H9 (cell line): ENCODE measurements around the gene MMD. TPM values are rescaled to one million over a fixed set of nuclear protein-coding genes. Genes with fewer than 3 reads are reported as not detected.

ENCODE experiments used
- DNase-seq: peaks from one replicate; pipeline ENCODE4 v3.0.0-alpha.2; 2017
- H2AFZ ChIP-seq: one replicate; pipeline ENCODE4 v1.6.1; 2013; ENCODE audit warnings: mild to moderate bottlenecking, low read length, control low read depth, moderate library complexity
- H2AK5ac ChIP-seq: 2 replicates; pipeline ENCODE4 v1.6.1; 2013; ENCODE audit warnings: low read length, control low read depth, mixed read lengths; ENCODE audit not compliant: insufficient read length
- H2BK120ac ChIP-seq: one replicate; pipeline ENCODE4 v1.6.1; 2013; ENCODE audit warnings: low read depth, mild to moderate bottlenecking, low read length, control low read depth, inconsistent platforms; ENCODE audit not compliant: poor library complexity, severe bottlenecking
- H2BK12ac ChIP-seq: 2 replicates; pipeline ENCODE4 v1.6.1; 2013; ENCODE audit warnings: low read length, control low read depth, mixed read lengths, low read depth; ENCODE audit not compliant: insufficient read length
- H2BK15ac ChIP-seq: 2 replicates; pipeline ENCODE4 v1.6.1; 2013; ENCODE audit warnings: low read depth, low read length, control low read depth
- H2BK20ac ChIP-seq: one replicate; pipeline ENCODE4 v1.6.1; 2013; ENCODE audit warnings: low read depth, mild to moderate bottlenecking, low read length, control low read depth, inconsistent platforms; ENCODE audit not compliant: poor library complexity, severe bottlenecking
- H2BK5ac ChIP-seq: 2 replicates; pipeline ENCODE4 v1.6.1; 2013; ENCODE audit warnings: low read length, control low read depth, mixed read lengths; ENCODE audit not compliant: insufficient read length
- H3K14ac ChIP-seq: 2 replicates; pipeline ENCODE4 v1.6.1; 2013; ENCODE audit warnings: low read length, control low read depth; ENCODE audit not compliant: insufficient read depth
- H3K18ac ChIP-seq: 2 replicates; pipeline ENCODE4 v1.6.1; 2013; ENCODE audit warnings: low read depth, mild to moderate bottlenecking, mixed read lengths, low read length, control low read depth; ENCODE audit not compliant: insufficient read length
- H3K23ac ChIP-seq: 2 replicates; pipeline ENCODE4 v1.6.1; 2013; ENCODE audit warnings: low read length, control low read depth, mixed read lengths, low read depth; ENCODE audit not compliant: insufficient read length
- H3K23me2 ChIP-seq: 2 replicates; pipeline ENCODE4 v1.6.1; 2013; ENCODE audit warnings: low read depth, mild to moderate bottlenecking, mixed read lengths, low read length, control low read depth; ENCODE audit not compliant: insufficient read length, poor library complexity, severe bottlenecking
- H3K27ac ChIP-seq: 2 replicates; pipeline ENCODE4 v1.5.1; 2013; ENCODE audit warnings: low read length, control low read depth, mixed read lengths, low read depth; ENCODE audit not compliant: insufficient read length
- H3K27me3 ChIP-seq: 2 replicates; pipeline ENCODE4 v1.6.1; 2013; ENCODE audit warnings: low read length, control low read depth, inconsistent platforms; ENCODE audit not compliant: insufficient read depth
- H3K4ac ChIP-seq: 2 replicates; pipeline ENCODE4 v1.6.1; 2013; ENCODE audit warnings: low read depth, mild to moderate bottlenecking, control low read depth, inconsistent platforms, low read length, moderate library complexity
- H3K4me1 ChIP-seq: 2 replicates; pipeline ENCODE4 v1.6.1; 2013; ENCODE audit warnings: low read length, control low read depth, inconsistent platforms; ENCODE audit not compliant: insufficient read depth
- H3K4me2 ChIP-seq: 2 replicates; pipeline ENCODE4 v1.6.1; 2013; ENCODE audit warnings: low read length, control low read depth, mixed read lengths; ENCODE audit not compliant: insufficient read length, insufficient read depth
- H3K56ac ChIP-seq: 2 replicates; pipeline ENCODE4 v1.6.1; 2013; ENCODE audit warnings: low read depth, mild to moderate bottlenecking, mixed read lengths, low read length, control low read depth; ENCODE audit not compliant: insufficient read length
- H3K79me1 ChIP-seq: 2 replicates; pipeline ENCODE4 v1.6.1; 2013; ENCODE audit warnings: low read depth, mild to moderate bottlenecking, moderate library complexity, low read length, control low read depth, inconsistent platforms; ENCODE audit not compliant: insufficient read depth, poor library complexity, severe bottlenecking
- H3K79me2 ChIP-seq: 2 replicates; pipeline ENCODE4 v1.6.1; 2013; ENCODE audit warnings: low read length, control low read depth, inconsistent platforms; ENCODE audit not compliant: insufficient read depth
- H3K9ac ChIP-seq: 2 replicates; pipeline ENCODE4 v1.6.1; 2013; ENCODE audit warnings: low read length, control low read depth, mixed read lengths; ENCODE audit not compliant: insufficient read length; ENCODE audit errors: extremely low read depth
- H3K9me3 ChIP-seq: one replicate; pipeline ENCODE4 v1.6.1; 2013; ENCODE audit warnings: low read depth, low read length, inconsistent platforms; ENCODE audit not compliant: control insufficient read depth
- H3T11ph ChIP-seq: one replicate; pipeline ENCODE4 v1.6.1; 2013; ENCODE audit warnings: mild to moderate bottlenecking, low read length, control low read depth, inconsistent platforms
- H4K20me1 ChIP-seq: one replicate; pipeline ENCODE4 v1.6.1; 2013; ENCODE audit not compliant: control insufficient read depth, insufficient read length, insufficient read depth
- H4K5ac ChIP-seq: 2 replicates; pipeline ENCODE4 v1.6.1; 2013; ENCODE audit warnings: low read depth, mild to moderate bottlenecking, mixed read lengths, low read length, control low read depth; ENCODE audit not compliant: insufficient read length
- H4K8ac ChIP-seq: replicated peaks from 2 replicates; pipeline ENCODE4 v1.6.1; 2013; ENCODE audit warnings: low read length, control low read depth, mixed read lengths, low read depth; ENCODE audit not compliant: insufficient read length
- H4K91ac ChIP-seq: 2 replicates; pipeline ENCODE4 v1.6.1; 2013; ENCODE audit warnings: low read depth, mild to moderate bottlenecking, moderate library complexity, mixed read lengths, low read length, control low read depth; ENCODE audit not compliant: insufficient read length
- H3K27ac Mint-ChIP-seq, 3 experiments: 2 replicates in 2 of 3; 3 replicates in 1 of 3; pipeline ENCODE4 v1.8.0; 2020 to 2021; ENCODE audit warnings: mixed read lengths in 3 of 3, mild to moderate bottlenecking in 1 of 3, moderate library complexity in 1 of 3
- H3K27me3 Mint-ChIP-seq: 2 replicates; pipeline ENCODE4 v1.8.0; 2021; ENCODE audit warnings: low read depth, mild to moderate bottlenecking, moderate library complexity, mixed read lengths
- H3K36me3 Mint-ChIP-seq, 3 experiments: 2 replicates in 2 of 3; 3 replicates in 1 of 3; pipeline ENCODE4 v1.8.0; 2020 to 2021; ENCODE audit warnings: low read depth in 3 of 3, mixed read lengths in 3 of 3; ENCODE audit not compliant: insufficient read depth in 1 of 3
- H3K4me1 Mint-ChIP-seq, 2 experiments: 2 replicates each; pipeline ENCODE4 v1.8.0; 2020; ENCODE audit warnings: mixed read lengths in 2 of 2
- H3K4me3 Mint-ChIP-seq, 2 experiments: 2 replicates in 1 of 2; 3 replicates in 1 of 2; pipeline ENCODE4 v1.8.0; 2020 to 2021; ENCODE audit warnings: mild to moderate bottlenecking in 2 of 2, mixed read lengths in 2 of 2, moderate library complexity in 1 of 2
- H3K9me3 Mint-ChIP-seq, 2 experiments: 2 replicates in 1 of 2; 3 replicates in 1 of 2; pipeline ENCODE4 v1.8.0; 2020; ENCODE audit warnings: mild to moderate bottlenecking in 2 of 2, mixed read lengths in 2 of 2, moderate library complexity in 1 of 2
- WGBS: extraction: QIAGEN DNeasy Blood & Tissue Kit; methylation state at CpG from one replicate; pipeline ENCODE4 v1.1.7; 2013; ENCODE audit warnings: missing lambda C conversion rate, low lambda C conversion rate, mixed read lengths; ENCODE audit not compliant: insufficient read length; ENCODE audit errors: extremely low coverage; 5-methylcytosine and 5-hydroxymethylcytosine counted together
- total RNA-seq: library from RNA; stranded (reverse); gene quantifications from 2 replicates; pipeline ENCODE4 v1.2.1, GENCODE V29; 2021
- TF ChIP-seq, protein P1 (sequence below): fragments of 200-600 bp; sonication (generic); conservative IDR thresholded peaks from 3 replicates; pipeline ENCODE4 v1.8.0; 2021; ENCODE audit warnings: antibody characterized with exemption, mild to moderate bottlenecking

MMD gene
- total RNA-seq, 1 experiment from 2014 or later = 24.0 TPM

DNA sequence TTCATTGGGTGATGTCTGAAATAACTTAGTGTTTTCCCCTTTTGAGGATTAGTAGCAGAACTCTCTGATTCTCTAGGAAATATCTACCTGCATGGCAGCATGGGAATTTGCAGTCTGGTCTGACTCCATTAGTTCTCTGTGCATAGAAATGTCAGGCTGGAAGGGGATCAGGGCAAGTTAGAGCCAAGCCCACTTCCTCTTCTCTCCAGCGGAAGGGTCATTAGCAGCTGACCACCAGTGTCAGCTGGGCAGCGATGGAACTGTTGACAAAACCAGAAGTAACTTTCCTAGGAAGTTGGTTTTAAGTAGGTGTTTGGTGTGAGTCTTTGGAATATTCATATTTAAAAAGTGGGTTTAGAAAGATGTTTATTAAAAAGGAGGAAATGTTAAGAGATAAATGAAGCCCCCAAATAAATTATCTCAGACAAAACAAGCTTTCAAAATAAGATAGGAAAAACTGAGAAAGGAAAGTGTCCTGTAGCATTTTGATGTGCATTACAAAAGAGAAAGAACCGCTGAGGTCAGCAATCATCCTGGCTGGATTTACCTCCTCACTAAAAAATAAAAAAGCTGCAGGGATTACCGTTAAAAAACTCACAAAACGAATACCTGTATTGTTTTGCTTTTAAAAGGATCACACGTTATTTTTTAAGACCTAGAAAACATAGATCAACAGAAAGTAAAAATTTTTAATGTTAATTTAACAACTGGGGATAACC lies 32.4 kb upstream of the MMD start:
- Histone ChIP-seq H3K27me3 (no peaks in the 10 kb centered on the region), H3T11ph (no peak overlapping the region), H2BK20ac (no peak overlapping the region), H2AFZ (no peak overlapping the region), H3K18ac (no peak overlapping the region), H2BK12ac (no peak overlapping the region), H2BK15ac (no peak overlapping the region), H3K9ac (peak overlapping the region; percentile 1), H4K5ac (no peak overlapping the region), H3K79me2 (no peaks in the 10 kb centered on the region), H2AK5ac (no peak overlapping the region), H2BK120ac (no peak overlapping the region), H4K8ac (no peak overlapping the region), H3K14ac (no peak overlapping the region), H4K91ac (no peak overlapping the region), H3K9me3 (no peaks in the 10 kb centered on the region), H2BK5ac (no peak overlapping the region), H3K23me2 (no peaks in the 10 kb centered on the region), H3K27ac (no peak overlapping the region), H3K79me1 (no peaks in the 10 kb centered on the region), H3K4me1 (peaks cover 3% of the 10 kb centered on the region), H3K4ac (no peak overlapping the region), H3K23ac (no peak overlapping the region), H3K56ac (no peak overlapping the region), H3K4me2 (no peak overlapping the region), H4K20me1 (no peaks in the 10 kb centered on the region)
- TF ChIP-seq, protein P1, sequence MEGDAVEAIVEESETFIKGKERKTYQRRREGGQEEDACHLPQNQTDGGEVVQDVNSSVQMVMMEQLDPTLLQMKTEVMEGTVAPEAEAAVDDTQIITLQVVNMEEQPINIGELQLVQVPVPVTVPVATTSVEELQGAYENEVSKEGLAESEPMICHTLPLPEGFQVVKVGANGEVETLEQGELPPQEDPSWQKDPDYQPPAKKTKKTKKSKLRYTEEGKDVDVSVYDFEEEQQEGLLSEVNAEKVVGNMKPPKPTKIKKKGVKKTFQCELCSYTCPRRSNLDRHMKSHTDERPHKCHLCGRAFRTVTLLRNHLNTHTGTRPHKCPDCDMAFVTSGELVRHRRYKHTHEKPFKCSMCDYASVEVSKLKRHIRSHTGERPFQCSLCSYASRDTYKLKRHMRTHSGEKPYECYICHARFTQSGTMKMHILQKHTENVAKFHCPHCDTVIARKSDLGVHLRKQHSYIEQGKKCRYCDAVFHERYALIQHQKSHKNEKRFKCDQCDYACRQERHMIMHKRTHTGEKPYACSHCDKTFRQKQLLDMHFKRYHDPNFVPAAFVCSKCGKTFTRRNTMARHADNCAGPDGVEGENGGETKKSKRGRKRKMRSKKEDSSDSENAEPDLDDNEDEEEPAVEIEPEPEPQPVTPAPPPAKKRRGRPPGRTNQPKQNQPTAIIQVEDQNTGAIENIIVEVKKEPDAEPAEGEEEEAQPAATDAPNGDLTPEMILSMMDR = no peak
- Mint-ChIP-seq H3K27ac (peak overlapping the region; percentile 71 to 92 (median 89)), H3K9me3 (peaks cover 0 to 1% of the 10 kb centered on the region in 2 experiments; a peak in 2 of 5 replicates), H3K4me1 (peaks cover 26 to 32% of the 10 kb centered on the region in 2 experiments), H3K27me3 (no peaks in the 10 kb centered on the region), H3K4me3 (peak overlapping the region in 1 of 2 experiments; percentile 58; a peak in 2 of 5 replicates), H3K36me3 (peaks cover 0 to 3% (median 2%) of the 10 kb centered on the region in 3 experiments; a peak in 1 of 7 replicates)
- no CpG with 5 or more reads among the region's 6 CpGs for WGBS
- no peak for DNase-seq
